ENCODE measurements around the gene WDR74.

The WDR74 gene

GRCh38 chr11:62881579-62882430, 42.4 kb upstream of the WDR74 start:
- peak overlapping the region; percentile 98 for H3K4me3 ChIP-seq (ENCODE audit: low read depth, low read length)
- TF ChIP-seq, protein P1, sequence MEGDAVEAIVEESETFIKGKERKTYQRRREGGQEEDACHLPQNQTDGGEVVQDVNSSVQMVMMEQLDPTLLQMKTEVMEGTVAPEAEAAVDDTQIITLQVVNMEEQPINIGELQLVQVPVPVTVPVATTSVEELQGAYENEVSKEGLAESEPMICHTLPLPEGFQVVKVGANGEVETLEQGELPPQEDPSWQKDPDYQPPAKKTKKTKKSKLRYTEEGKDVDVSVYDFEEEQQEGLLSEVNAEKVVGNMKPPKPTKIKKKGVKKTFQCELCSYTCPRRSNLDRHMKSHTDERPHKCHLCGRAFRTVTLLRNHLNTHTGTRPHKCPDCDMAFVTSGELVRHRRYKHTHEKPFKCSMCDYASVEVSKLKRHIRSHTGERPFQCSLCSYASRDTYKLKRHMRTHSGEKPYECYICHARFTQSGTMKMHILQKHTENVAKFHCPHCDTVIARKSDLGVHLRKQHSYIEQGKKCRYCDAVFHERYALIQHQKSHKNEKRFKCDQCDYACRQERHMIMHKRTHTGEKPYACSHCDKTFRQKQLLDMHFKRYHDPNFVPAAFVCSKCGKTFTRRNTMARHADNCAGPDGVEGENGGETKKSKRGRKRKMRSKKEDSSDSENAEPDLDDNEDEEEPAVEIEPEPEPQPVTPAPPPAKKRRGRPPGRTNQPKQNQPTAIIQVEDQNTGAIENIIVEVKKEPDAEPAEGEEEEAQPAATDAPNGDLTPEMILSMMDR (IDR thresholded peaks at IDR 0.05; ENCODE audit: low read depth, low read length) = no peak

DNA sequence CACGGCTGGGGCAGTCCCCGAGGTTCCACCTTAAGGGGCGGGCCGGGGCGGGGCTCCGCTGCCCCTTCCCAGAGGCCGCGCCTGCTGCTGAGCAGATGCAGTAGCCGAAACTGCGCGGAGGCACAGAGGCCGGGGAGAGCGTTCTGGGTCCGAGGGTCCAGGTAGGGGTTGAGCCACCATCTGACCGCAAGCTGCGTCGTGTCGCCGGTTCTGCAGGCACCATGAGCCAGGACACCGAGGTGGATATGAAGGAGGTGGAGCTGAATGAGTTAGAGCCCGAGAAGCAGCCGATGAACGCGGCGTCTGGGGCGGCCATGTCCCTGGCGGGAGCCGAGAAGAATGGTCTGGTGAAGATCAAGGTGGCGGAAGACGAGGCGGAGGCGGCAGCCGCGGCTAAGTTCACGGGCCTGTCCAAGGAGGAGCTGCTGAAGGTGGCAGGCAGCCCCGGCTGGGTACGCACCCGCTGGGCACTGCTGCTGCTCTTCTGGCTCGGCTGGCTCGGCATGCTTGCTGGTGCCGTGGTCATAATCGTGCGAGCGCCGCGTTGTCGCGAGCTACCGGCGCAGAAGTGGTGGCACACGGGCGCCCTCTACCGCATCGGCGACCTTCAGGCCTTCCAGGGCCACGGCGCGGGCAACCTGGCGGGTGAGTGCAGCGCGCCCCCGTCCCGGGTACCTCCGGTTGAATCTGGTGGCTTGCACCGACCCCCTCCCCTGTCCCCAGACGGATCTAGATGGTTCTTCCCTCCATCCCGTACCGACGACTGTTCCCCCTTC, 41.6 kb upstream of the WDR74 start, which contains the start of gene SLC3A2:
SLC3A2 (plus strand) TSS at position 94 of the 776 bp plus-strand sequence; CDS start at position 222, 128 bp downstream.
- H3K4me3 ChIP-seq (ENCODE audit: low read depth, low read length) = peak within 1 kb of the TSS; percentile 98
- TF ChIP-seq, protein P1 (IDR thresholded peaks at IDR 0.05; ENCODE audit: low read depth, low read length) = peak; percentile 40; the same call in 1 of the 2 replicates

DNA sequence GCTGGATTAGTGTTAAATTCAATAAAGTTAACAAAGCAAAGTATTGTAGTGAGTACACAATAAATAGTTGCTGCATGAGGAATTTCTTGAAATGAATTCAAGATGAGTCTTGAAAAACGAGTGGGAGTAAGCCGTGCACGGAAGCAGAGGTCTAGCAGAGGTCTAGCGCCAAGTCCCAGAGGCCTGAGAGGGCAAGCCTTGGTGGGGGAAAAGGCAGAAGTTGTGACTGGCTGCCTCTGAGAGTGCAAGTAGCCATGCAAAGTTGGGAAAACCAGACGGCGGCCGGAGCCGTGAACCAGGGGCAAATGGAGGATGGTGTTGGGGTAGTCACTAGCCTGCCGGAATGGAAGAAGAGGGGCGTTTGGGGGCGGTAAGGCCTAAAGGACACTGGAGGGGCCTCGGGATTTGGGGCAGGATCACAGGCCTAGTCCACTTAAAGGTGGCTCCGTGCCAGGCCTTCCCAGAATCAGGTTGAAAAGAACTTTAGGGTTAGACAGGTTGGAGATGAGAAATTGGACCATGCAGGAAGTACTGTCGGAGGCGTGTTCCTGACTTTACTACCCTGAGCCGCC, 40.9 kb upstream of the WDR74 start:
- peak overlapping the region; percentile 98 for H3K4me3 ChIP-seq (ENCODE audit: low read depth, low read length)
- TF ChIP-seq, protein P1 (IDR thresholded peaks at IDR 0.05; ENCODE audit: low read depth, low read length) = no peak

DNA sequence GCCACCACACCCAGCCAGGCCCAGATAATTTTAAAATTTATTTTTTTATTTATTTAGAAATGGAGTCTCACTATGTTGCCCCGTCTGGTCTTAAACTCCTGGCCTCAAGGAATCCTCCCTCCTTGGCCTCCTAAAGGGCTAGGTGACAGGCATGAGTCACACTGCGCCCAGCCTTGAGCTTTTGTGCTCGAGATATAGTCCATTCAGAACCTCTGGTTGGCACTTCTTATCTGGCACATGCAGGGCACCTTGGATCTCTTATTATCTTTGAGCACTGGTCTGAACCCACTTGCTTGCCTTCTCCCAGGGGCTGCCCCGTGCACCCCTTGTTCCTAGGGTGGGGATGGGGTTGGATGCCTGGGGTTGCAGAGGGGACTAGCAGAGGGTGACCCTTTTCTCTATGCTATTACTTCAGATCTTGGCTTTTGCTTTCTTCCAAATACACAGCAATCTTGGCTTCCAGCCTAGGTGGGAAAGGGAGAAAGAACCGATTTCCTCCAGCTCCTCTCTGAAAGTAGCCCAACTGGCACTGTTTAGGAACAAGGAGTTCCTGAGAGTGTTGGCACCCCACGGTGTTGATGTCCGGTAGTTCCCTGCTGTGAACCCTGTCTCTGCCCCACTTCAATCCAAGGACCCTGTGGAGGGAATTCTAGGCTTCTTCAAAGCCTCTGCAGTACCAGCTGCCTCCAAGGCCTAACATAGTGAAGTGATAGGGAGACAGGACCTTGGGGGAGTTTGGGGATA, 40.0 kb upstream of the WDR74 start:
- H3K4me3 ChIP-seq (ENCODE audit: low read depth, low read length) = peak overlapping the region; percentile 98
- TF ChIP-seq, protein P1 (IDR thresholded peaks at IDR 0.05; ENCODE audit: low read depth, low read length) = no peak

GRCh38 chr11:62876712-62877111, 37.3 kb upstream of the WDR74 start:
- H3K4me3 ChIP-seq (ENCODE audit: low read depth, low read length) = no peak overlapping the region
- TF ChIP-seq, protein P1 (IDR thresholded peaks at IDR 0.05; ENCODE audit: low read depth, low read length) = no peak

DNA sequence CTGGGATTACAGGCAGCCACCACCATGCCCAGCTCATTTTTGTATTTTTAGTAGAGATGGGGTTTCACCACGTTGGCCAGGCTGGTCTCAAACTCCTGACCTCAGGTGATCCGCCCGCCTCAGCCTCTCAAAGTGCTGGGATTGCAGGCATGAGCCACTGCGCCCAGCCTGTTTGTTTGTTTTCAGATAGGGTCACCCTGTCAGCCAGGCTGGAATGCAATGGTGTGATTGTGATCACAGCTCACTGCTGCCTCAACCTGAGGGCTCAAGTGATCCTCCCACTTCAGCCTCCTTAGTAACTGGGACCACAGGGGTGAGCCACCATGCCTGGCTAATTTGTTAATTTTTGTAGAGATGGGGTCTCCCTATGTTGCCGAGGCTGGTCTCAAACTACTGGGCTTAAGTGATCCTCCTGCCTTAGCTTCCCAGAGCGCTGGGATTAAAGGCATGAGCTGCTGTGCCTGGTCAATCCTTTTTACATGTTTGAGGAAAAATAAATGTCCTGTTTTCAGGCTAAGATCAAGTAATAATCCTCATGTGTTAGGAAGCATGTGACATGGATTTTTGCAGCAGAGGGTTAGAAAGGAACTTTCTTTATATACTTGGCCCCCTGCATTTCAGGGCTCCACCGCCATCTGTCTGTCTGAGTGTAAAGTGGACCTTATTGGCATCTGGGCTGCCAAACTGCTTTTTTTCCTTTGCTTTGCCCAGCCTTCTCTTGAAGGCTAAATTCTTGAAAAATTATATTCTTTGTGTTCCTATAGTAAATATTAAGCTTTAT, 36.5 kb upstream of the WDR74 start:
- TF ChIP-seq, protein P1 (IDR thresholded peaks at IDR 0.05; ENCODE audit: low read depth, low read length) = no peak
- H3K4me3 ChIP-seq (ENCODE audit: low read depth, low read length) = no peak overlapping the region

All from WI38 (cell line).